GM12878 (cell line): Measurements from ENCODE around the gene FAM234B.

Source experiments
- ATF3 ChIP-seq: IDR thresholded peaks from 2 replicates; pipeline ENCODE4 v1.6.1; 2011; ENCODE audit warnings: low read depth, mild to moderate bottlenecking, low read length, moderate library complexity, borderline replicate concordance; ENCODE audit errors: extremely low read depth
- CHD2 ChIP-seq: IDR thresholded peaks from 2 replicates; pipeline ENCODE4 v1.6.1; 2011; ENCODE audit warnings: low read depth, low read length, improper control_type of control experiment, borderline replicate concordance
- CREB1 ChIP-seq: IDR thresholded peaks from 2 replicates; pipeline ENCODE4 v1.6.1; 2012; ENCODE audit warnings: low read depth, mild to moderate bottlenecking, inconsistent platforms
- CTCF ChIP-seq, 3 experiments: IDR thresholded peaks in 2 of 3; conservative IDR thresholded peaks in 1 of 3; 2 replicates each; pipeline ENCODE4 v1.5.1; 2011; ENCODE audit warnings: low read depth in 3 of 3, low read length in 3 of 3, mild to moderate bottlenecking in 3 of 3, control low read depth in 2 of 3, moderate library complexity in 2 of 3, inconsistent platforms in 1 of 3, mixed read lengths in 1 of 3; ENCODE audit not compliant: control insufficient read depth in 2 of 3, insufficient read depth in 1 of 3; ENCODE audit errors: extremely low read depth in 1 of 3
- DPF2 ChIP-seq: fragments of 450-650 bp; IDR thresholded peaks from 2 replicates; pipeline ENCODE4 v1.6.1; 2017; ENCODE audit warnings: mild to moderate bottlenecking
- EZH2 ChIP-seq: IDR thresholded peaks from 2 replicates; pipeline ENCODE4 v1.6.1; 2012; ENCODE audit warnings: low read depth, mild to moderate bottlenecking, control low read depth, inconsistent platforms, low read length, borderline replicate concordance; ENCODE audit not compliant: control insufficient read depth
- JUND ChIP-seq: IDR thresholded peaks from 2 replicates; pipeline ENCODE4 v1.6.1; 2012; ENCODE audit warnings: low read depth, mild to moderate bottlenecking, low read length, improper control_type of control experiment, moderate library complexity
- REST ChIP-seq: IDR thresholded peaks from 2 replicates; pipeline ENCODE4 v1.6.1; 2012; ENCODE audit warnings: mild to moderate bottlenecking, low read depth, low read length
- SP1 ChIP-seq: IDR thresholded peaks from one replicate; pipeline ENCODE4 v1.6.1; 2011; ENCODE audit warnings: low read depth, low read length

GRCh38 chr12:13120413-13120812 lies 76.2 kb downstream of the FAM234B start:
- no peak for TF ChIP-seq ATF3
- no peak for TF ChIP-seq JUND
- TF ChIP-seq EZH2 = no peak
- TF ChIP-seq CHD2 = no peak
- no peak for TF ChIP-seq CTCF (IDR thresholded peaks at IDR 0.05 in 2 of 3, conservative IDR thresholded peaks at IDR 0.05 in 1 of 3; ENCODE audit: control insufficient read depth in 2 of 3, extremely low read depth in 1 of 3, insufficient read depth in 1 of 3, low read depth in 3 of 3, low read length in 3 of 3)
- TF ChIP-seq DPF2 = no peak
- TF ChIP-seq SP1 = no peak
- TF ChIP-seq REST = no peak
- no peak for TF ChIP-seq CREB1
